GM13976 (cell line): ENCODE data around the gene DEPDC1B.

Experiments used
- DNase-seq: peaks from one replicate; pipeline ENCODE4 v3.0.0; 2012; ENCODE audit warnings: low spot score
- CTCF ChIP-seq: IDR thresholded peaks from 2 replicates; pipeline ENCODE4 v1.5.1; 2012; ENCODE audit warnings: borderline replicate concordance, mild to moderate bottlenecking; ENCODE audit not compliant: insufficient read depth; ENCODE audit errors: extremely low read depth, missing control alignments, control extremely low read depth
- in situ Hi-C: fragments of 300-500 bp; cut with MboI; formaldehyde crosslinking; loops from one replicate; pipeline ENCODE4 v1.12.0; 2022; ENCODE audit warnings: low sequenced_read_pairs, mixed read lengths, inconsistent platforms; ENCODE audit not compliant: unreplicated experiment

Gene DEPDC1B

DNA sequence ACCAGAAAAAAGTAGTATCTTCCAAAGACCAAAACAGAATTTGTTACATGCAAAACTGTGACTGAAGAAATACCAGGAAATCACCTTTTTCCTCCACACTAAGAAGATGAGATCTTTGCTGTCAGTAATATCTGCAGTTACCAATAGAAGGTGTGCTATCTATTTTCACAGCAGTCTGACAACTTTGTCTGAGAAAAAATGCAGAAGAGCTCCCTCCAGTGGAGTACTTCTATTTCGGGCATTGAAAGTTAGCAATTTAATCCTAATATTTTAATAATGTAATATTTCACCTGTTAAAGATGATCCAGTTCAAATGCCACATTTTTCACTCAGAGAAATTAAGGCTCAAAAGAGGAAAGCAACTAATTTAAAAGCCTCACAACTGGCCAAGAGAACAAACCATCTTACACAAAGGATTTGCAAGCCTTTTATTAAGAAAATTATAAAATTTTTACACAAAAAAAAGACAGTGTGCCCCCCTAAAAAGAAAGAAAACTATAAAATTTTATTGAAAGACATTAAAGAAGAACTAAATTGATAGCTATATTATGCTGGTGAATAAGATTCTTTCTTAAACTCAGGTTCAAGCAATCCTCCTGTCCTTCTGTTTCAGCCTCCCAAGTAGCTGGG lies 50.6 kb downstream of the DEPDC1B start:
- in situ Hi-C loops: no loop called here
- TF ChIP-seq CTCF: peak; percentile 58

GRCh38 chr5:60648175-60648574 lies 51.8 kb downstream of the DEPDC1B start:
- TF ChIP-seq CTCF: no peak

More for the DNA sequence above, 50.6 kb downstream of the DEPDC1B start:
- DNase-seq: peak; percentile 48

DNA sequence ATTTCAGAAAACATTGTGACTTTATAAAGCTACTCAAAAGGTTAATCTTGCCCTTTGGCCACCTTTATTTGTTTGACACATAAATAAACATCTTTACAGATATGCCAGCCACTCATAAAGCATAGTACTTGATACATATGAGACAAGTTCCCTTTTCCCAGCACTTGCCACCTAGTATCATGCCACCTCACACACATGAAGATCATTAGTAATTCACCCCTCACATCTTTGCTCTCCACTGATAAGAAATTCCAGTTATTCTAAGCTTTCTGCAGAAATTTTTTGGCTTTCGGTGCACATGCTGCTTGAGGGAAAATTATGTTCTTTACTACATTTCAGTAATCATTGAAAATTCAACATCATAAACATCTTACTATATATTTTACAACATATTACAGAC lies 59.1 kb downstream of the DEPDC1B start:
- no peak for DNase-seq
- TF ChIP-seq CTCF: no peak
- in situ Hi-C loops: no loop called here

More at GRCh38 chr5:60648175-60648574, 51.8 kb downstream of the DEPDC1B start:
- in situ Hi-C loops: no loop called here
- no peak for DNase-seq

- in situ Hi-C loops: no loop called here
- no peak for DNase-seq
- no peak for TF ChIP-seq CTCF
Observed at GRCh38 chr5:60639544-60639943, 60.4 kb downstream of the DEPDC1B start.

DNA sequence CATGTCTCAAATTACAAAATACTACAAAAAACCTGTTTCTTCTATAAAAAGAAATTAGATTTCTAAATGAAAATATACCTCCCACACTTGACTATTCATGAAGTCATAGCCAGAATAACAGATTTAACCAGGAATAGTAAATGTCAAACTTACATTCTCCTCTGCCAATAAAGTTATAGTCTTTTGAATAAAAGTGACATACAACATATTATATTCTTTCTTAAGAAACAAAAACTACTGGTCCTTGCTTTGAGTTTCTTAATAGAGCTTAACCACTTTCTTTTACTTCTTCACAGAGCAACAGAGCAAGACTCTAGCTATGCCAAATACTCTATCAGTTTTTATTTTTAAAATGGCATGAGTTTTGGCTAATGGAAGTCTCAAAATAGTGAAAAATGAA lies 61.7 kb downstream of the DEPDC1B start:
- TF ChIP-seq CTCF: no peak
- no peak for DNase-seq
- in situ Hi-C loops: no loop called here

GRCh38 chr5:60636644-60637043 lies 63.3 kb downstream of the DEPDC1B start:
- TF ChIP-seq CTCF: no peak
- in situ Hi-C loops: no loop called here
- DNase-seq: no peak
